HEK293 (cell line): ENCODE data around the gene ADAMTS12.

Experiments
- CTCF ChIA-PET: fragments of 350-600 bp; formaldehyde crosslinking; extraction: SDS; loops from one replicate; lab custom pipeline; 2021; ENCODE audit warnings: antibody characterized with exemption; lab: Yijun Ruan, JAX
- POLR2A ChIA-PET: fragments of 300-600 bp; formaldehyde crosslinking; extraction: SDS; loops from one replicate; lab custom pipeline; 2020; ENCODE audit warnings: antibody characterized with exemption, inconsistent platforms; lab: Yijun Ruan, JAX
- H3K27ac ChIP-seq: fragments of 200-500 bp; sonication (Bioruptor generic); 2 replicates; pipeline ENCODE4 v1.5.1; 2014; ENCODE audit warnings: low read depth, low read length, control low read depth, inconsistent platforms; ENCODE audit errors: extremely low read depth
- H3K36me3 ChIP-seq, 2 experiments: fragments of 200-500 bp in 1 of 2; sonication (Bioruptor generic) in 1 of 2; 1 replicate in 1 of 2; 2 replicates in 1 of 2; pipeline ENCODE4 v1.5.1; 2014 to 2017; ENCODE audit warnings: inconsistent platforms in 2 of 2, low read length in 2 of 2; ENCODE audit not compliant: control insufficient read depth in 2 of 2, insufficient read depth in 1 of 2
- H3K4me1 ChIP-seq: fragments of 200-500 bp; sonication (Bioruptor generic); 2 replicates; pipeline ENCODE4 v1.5.1; 2014; ENCODE audit warnings: mild to moderate bottlenecking, low read length, inconsistent platforms; ENCODE audit not compliant: control insufficient read depth, insufficient read depth
- H3K4me3 ChIP-seq: 2 replicates; pipeline ENCODE4 v1.5.1; 2011; ENCODE audit warnings: low read depth, mild to moderate bottlenecking, control low read depth, low read length, moderate library complexity
- H3K9me3 ChIP-seq: fragments of 200-500 bp; sonication (Bioruptor generic); 2 replicates; pipeline ENCODE4 v1.5.1; 2014; ENCODE audit warnings: low read depth, low read length, inconsistent platforms; ENCODE audit not compliant: control insufficient read depth, insufficient read depth
- KLF1 ChIP-seq: fragments of 450-650 bp; formaldehyde crosslinking; IDR thresholded peaks from 2 replicates; pipeline ENCODE4 v1.5.1; 2016; ENCODE audit warnings: missing biosample characterization, missing genetic modification characterization
- KLF10 ChIP-seq: fragments of 450-650 bp; IDR thresholded peaks from 2 replicates; pipeline ENCODE4 v1.5.1; 2018; ENCODE audit warnings: missing biosample characterization, mild to moderate bottlenecking, missing genetic modification characterization
- PRDM10 ChIP-seq: fragments of 450-650 bp; formaldehyde crosslinking; IDR thresholded peaks from 2 replicates; pipeline ENCODE4 v1.5.1; 2016; ENCODE audit warnings: missing biosample characterization, missing genetic modification characterization
- PRDM4 ChIP-seq: fragments of 450-650 bp; formaldehyde crosslinking; IDR thresholded peaks from 2 replicates; pipeline ENCODE4 v1.5.1; 2017; ENCODE audit warnings: missing biosample characterization, missing genetic modification characterization
- SP2 ChIP-seq: fragments of 450-650 bp; formaldehyde crosslinking; IDR thresholded peaks from 2 replicates; pipeline ENCODE4 v1.5.1; 2016; ENCODE audit warnings: missing biosample characterization, missing genetic modification characterization
- WT1 ChIP-seq: fragments of 450-650 bp; formaldehyde crosslinking; IDR thresholded peaks from 2 replicates; pipeline ENCODE4 v1.5.1; 2016; ENCODE audit warnings: missing biosample characterization, missing genetic modification characterization
- ZEB2 ChIP-seq: fragments of 450-650 bp; formaldehyde crosslinking; IDR thresholded peaks from 2 replicates; pipeline ENCODE4 v1.5.1; 2016; ENCODE audit warnings: missing biosample characterization, missing genetic modification characterization
- ZNF121 ChIP-seq: fragments of 450-650 bp; formaldehyde crosslinking; IDR thresholded peaks from 2 replicates; pipeline ENCODE4 v1.5.1; 2016; ENCODE audit warnings: missing biosample characterization, missing genetic modification characterization
- ZNF157 ChIP-seq: fragments of 450-650 bp; formaldehyde crosslinking; IDR thresholded peaks from 2 replicates; pipeline ENCODE4 v1.5.1; 2016; ENCODE audit warnings: missing biosample characterization, missing genetic modification characterization
- ZNF169 ChIP-seq: fragments of 450-650 bp; formaldehyde crosslinking; IDR thresholded peaks from 2 replicates; pipeline ENCODE4 v1.5.1; 2016; ENCODE audit warnings: missing biosample characterization, missing genetic modification characterization
- ZNF324 ChIP-seq: fragments of 450-650 bp; formaldehyde crosslinking; IDR thresholded peaks from 2 replicates; pipeline ENCODE4 v1.5.1; 2016; ENCODE audit warnings: missing biosample characterization, missing genetic modification characterization
- ZNF423 ChIP-seq: fragments of 450-650 bp; formaldehyde crosslinking; IDR thresholded peaks from 2 replicates; pipeline ENCODE4 v1.5.1; 2016; ENCODE audit warnings: missing biosample characterization, missing genetic modification characterization
- ZNF501 ChIP-seq: fragments of 450-650 bp; formaldehyde crosslinking; IDR thresholded peaks from 2 replicates; pipeline ENCODE4 v1.5.1; 2016; ENCODE audit warnings: missing biosample characterization, missing genetic modification characterization
- ZNF529 ChIP-seq: fragments of 450-650 bp; formaldehyde crosslinking; IDR thresholded peaks from 2 replicates; pipeline ENCODE4 v1.5.1; 2017; ENCODE audit warnings: missing genetic modification characterization, missing biosample characterization; ENCODE audit not compliant: insufficient replicate concordance
- ZNF544 ChIP-seq: fragments of 450-650 bp; formaldehyde crosslinking; IDR thresholded peaks from 2 replicates; pipeline ENCODE4 v1.5.0; 2017; ENCODE audit warnings: missing biosample characterization, missing genetic modification characterization
- ZNF621 ChIP-seq: fragments of 450-650 bp; formaldehyde crosslinking; IDR thresholded peaks from 2 replicates; pipeline ENCODE4 v1.5.1; 2017; ENCODE audit warnings: missing biosample characterization, missing genetic modification characterization
- ZNF692 ChIP-seq: fragments of 450-650 bp; formaldehyde crosslinking; IDR thresholded peaks from 2 replicates; pipeline ENCODE4 v1.5.1; 2016; ENCODE audit warnings: missing biosample characterization, missing genetic modification characterization
- ZNF701 ChIP-seq: fragments of 450-650 bp; formaldehyde crosslinking; IDR thresholded peaks from 2 replicates; pipeline ENCODE4 v1.5.1; 2016; ENCODE audit warnings: missing biosample characterization, missing genetic modification characterization
- ZNF776 ChIP-seq: fragments of 450-650 bp; formaldehyde crosslinking; IDR thresholded peaks from 2 replicates; pipeline ENCODE4 v1.5.0; 2017; ENCODE audit warnings: missing biosample characterization, missing genetic modification characterization, borderline replicate concordance
- ZNF830 ChIP-seq: fragments of 450-650 bp; IDR thresholded peaks from 2 replicates; pipeline ENCODE4 v1.5.0; 2018; ENCODE audit warnings: missing biosample characterization, missing genetic modification characterization, low read depth, mild to moderate bottlenecking, moderate library complexity
- ZSCAN23 ChIP-seq: fragments of 450-650 bp; formaldehyde crosslinking; IDR thresholded peaks from 2 replicates; pipeline ENCODE4 v1.5.1; 2016; ENCODE audit warnings: missing biosample characterization, missing genetic modification characterization

ADAMTS12 gene

DNA sequence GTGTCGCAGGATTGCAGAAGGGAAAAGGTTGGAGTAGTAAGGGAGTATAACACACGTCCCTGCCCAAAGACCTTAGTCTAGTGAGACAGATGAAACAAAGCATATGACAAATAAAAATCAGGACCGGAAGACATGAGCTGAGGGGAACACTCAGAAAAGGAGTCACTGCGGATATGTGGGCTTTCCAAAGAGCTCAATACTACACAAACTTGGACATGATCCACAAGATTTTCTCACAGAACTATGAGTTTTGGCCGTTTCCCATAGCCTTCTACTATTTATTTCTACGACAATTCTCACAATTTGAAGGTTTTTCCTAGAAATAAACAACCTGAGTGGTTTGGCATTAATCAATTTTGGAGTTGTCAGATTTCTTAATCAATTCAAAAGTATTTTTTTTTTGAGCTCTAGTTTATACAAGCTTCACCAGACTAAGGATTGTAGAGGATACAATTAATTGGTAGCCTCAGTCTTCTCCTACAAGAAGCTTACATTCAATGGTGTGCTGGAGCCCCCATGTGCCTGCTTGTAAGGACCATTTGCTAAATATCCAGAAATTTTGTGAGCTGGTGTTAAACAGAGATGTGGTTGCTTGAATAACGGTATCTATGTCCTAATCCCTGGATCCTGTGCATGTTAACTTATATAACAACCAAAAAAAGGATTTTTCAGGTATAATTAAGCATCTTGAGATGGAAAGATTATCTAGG, 91.4 kb downstream of the ADAMTS12 start:
- no peaks in the 10 kb centered on the region for H3K36me3 ChIP-seq
- no peak overlapping the region for H3K4me3 ChIP-seq
- H3K27ac ChIP-seq = no peak overlapping the region
- H3K4me1 ChIP-seq = no peaks in the 10 kb centered on the region
- POLR2A ChIA-PET = no interaction called here
- no peaks in the 10 kb centered on the region for H3K9me3 ChIP-seq
- CTCF ChIA-PET = no interaction called here
- TF ChIP-seq ZEB2 (tag by site-specific recombination) = no peak
- no peak for TF ChIP-seq ZNF830 (tag by site-specific recombination)
- TF ChIP-seq ZNF692 (tag by site-specific recombination) = no peak
- TF ChIP-seq ZNF423 = no peak
- no peak for TF ChIP-seq PRDM10 (tag by site-specific recombination)
- no peak for TF ChIP-seq ZNF544
- TF ChIP-seq ZNF157 (tag by site-specific recombination) = no peak
- no peak for TF ChIP-seq ZNF501
- no peak for TF ChIP-seq SP2

DNA sequence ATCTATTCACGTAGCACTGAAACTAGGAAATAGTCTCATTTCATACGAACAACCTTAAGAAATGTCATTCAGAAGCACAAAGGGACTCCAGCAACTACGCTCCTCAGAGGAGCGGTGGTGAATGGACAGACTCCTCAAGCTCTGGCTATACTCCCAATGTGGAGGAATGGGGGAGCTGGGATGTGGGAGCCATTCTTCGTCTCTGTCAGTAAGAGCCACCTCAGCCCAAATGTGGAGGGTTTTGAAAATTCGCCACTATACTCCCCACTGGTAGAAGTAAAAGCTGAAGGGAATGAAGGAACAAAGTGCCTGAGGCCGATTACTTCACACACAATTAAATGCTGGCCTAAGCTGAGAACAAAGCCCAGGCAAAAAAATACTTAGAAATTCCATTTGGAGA, 96.3 kb downstream of the ADAMTS12 start:
- H3K4me3 ChIP-seq = no peak overlapping the region
- POLR2A ChIA-PET = no interaction called here
- H3K4me1 ChIP-seq = no peaks in the 10 kb centered on the region
- no peak for TF ChIP-seq WT1 (tag by site-specific recombination)
- no peak for TF ChIP-seq SP2
- no peak for TF ChIP-seq ZNF121 (tag by site-specific recombination)
- TF ChIP-seq ZNF529 (tag by site-specific recombination) = no peak
- no peak for TF ChIP-seq ZNF776 (tag by site-specific recombination)
- TF ChIP-seq PRDM4 = no peak
- TF ChIP-seq ZNF169 (tag by site-specific recombination) = no peak
- no peak for TF ChIP-seq KLF10 (tag by site-specific recombination)
- TF ChIP-seq ZNF621 (tag by site-specific recombination) = no peak
- TF ChIP-seq KLF1 = no peak
- TF ChIP-seq ZNF324 (tag by site-specific recombination) = no peak
- no peak for TF ChIP-seq ZSCAN23
- no peak for TF ChIP-seq ZNF701 (tag by site-specific recombination)
- TF ChIP-seq, all 188 proteins: peak for 0
- CTCF ChIA-PET = interaction anchor here (1.1 kb wide), 1 partner anchor 22 kb away, joined by 6 read pairs; no protein-coding TSS in a partner anchor
- Histone ChIP-seq H3K9me3 (no peaks in the 10 kb centered on the region), H3K36me3 (no peaks in the 10 kb centered on the region), H3K27ac (no peak overlapping the region)
